Chondrocyte (in vitro differentiated cells): Measurements from ENCODE around the gene GALM. TPM values are rescaled to one million over a fixed set of nuclear protein-coding genes. Genes with fewer than 3 reads are reported as not detected.
"Not testable (repeated sequence)": the region's sequence is repeated elsewhere in the genome, so short reads cannot be mapped to it uniquely, and the experiment has no call there.

Experiments
- DNase-seq: peaks from one replicate; pipeline ENCODE4 v3.0.0; 2021; ENCODE audit warnings: mixed read lengths, low spot score
- H3K27ac Mint-ChIP-seq: one replicate; pipeline ENCODE4 v1.8.0; 2021; ENCODE audit warnings: mild to moderate bottlenecking, moderate library complexity, mixed read lengths; ENCODE audit not compliant: unreplicated experiment
- H3K27me3 Mint-ChIP-seq: 2 replicates; pipeline ENCODE4 v1.8.0; 2021; ENCODE audit warnings: low read depth, mixed read lengths
- H3K36me3 Mint-ChIP-seq: 2 replicates; pipeline ENCODE4 v1.8.0; 2021; ENCODE audit warnings: low read depth, mixed read lengths
- H3K4me1 Mint-ChIP-seq: 2 replicates; pipeline ENCODE4 v1.8.0; 2021; ENCODE audit warnings: low read depth, mild to moderate bottlenecking, mixed read lengths
- H3K4me3 Mint-ChIP-seq: one replicate; pipeline ENCODE4 v1.8.0; 2021; ENCODE audit warnings: mild to moderate bottlenecking, moderate library complexity, mixed read lengths; ENCODE audit not compliant: unreplicated experiment
- H3K9me3 Mint-ChIP-seq: 2 replicates; pipeline ENCODE4 v1.8.0; 2021; ENCODE audit warnings: low read depth, mixed read lengths
- CTCF ChIP-seq: fragments of 200-600 bp; sonication (generic); IDR thresholded peaks from 2 replicates; pipeline ENCODE4 v1.5.0; 2021; ENCODE audit warnings: antibody characterized with exemption, mild to moderate bottlenecking, moderate library complexity
- total RNA-seq: library from RNA; stranded (reverse); gene quantifications from 3 replicates; pipeline ENCODE4 v1.2.1, GENCODE V29; 2021

Gene GALM
- total RNA-seq, 1 donor from 2014 or later: 4.7 TPM

GRCh38 chr2:38733300-38733971 lies 67.5 kb downstream of the GALM start:
- Mint-ChIP-seq H3K4me3 (no peak overlapping the region), H3K36me3 (peaks cover 8% of the 10 kb centered on the region), H3K27ac (no peak overlapping the region), H3K4me1 (peaks cover 12% of the 10 kb centered on the region), H3K27me3 (no peaks in the 10 kb centered on the region), H3K9me3 (no peaks in the 10 kb centered on the region)
- DNase-seq: no peak
- no peak for TF ChIP-seq CTCF

GRCh38 chr2:38734299-38735058 lies 68.6 kb downstream of the GALM start:
- Mint-ChIP-seq H3K27me3 (no peaks in the 10 kb centered on the region), H3K27ac (no peak overlapping the region), H3K4me1 (peaks cover 12% of the 10 kb centered on the region), H3K9me3 (peaks cover 3% of the 10 kb centered on the region), H3K4me3 (no peak overlapping the region), H3K36me3 (peaks cover 11% of the 10 kb centered on the region)
- DNase-seq: no peak
- no peak for TF ChIP-seq CTCF

- H3K27ac Mint-ChIP-seq: no peak overlapping the region
- H3K36me3 Mint-ChIP-seq: peaks cover 11% of the 10 kb centered on the region
Measured at GRCh38 chr2:38735999-38736320, 70.0 kb downstream of the GALM start.

GRCh38 chr2:38737000-38737698 lies 71.2 kb downstream of the GALM start:
- peak overlapping the region; percentile 73 for H3K27ac Mint-ChIP-seq
- not testable (repeated sequence) for DNase-seq, H3K36me3 Mint-ChIP-seq, H3K4me3 Mint-ChIP-seq, H3K9me3 Mint-ChIP-seq, H3K27me3 Mint-ChIP-seq
- H3K4me1 Mint-ChIP-seq: peaks cover 16% of the 10 kb centered on the region

More at GRCh38 chr2:38735999-38736320, 70.0 kb downstream of the GALM start:
- H3K4me1 Mint-ChIP-seq: peaks cover 14% of the 10 kb centered on the region
- no peaks in the 10 kb centered on the region for H3K27me3 Mint-ChIP-seq
- H3K9me3 Mint-ChIP-seq: peaks cover 3% of the 10 kb centered on the region
- H3K4me3 Mint-ChIP-seq: no peak overlapping the region
- no peak for TF ChIP-seq CTCF
- DNase-seq: no peak

- Mint-ChIP-seq H3K27ac (peak overlapping the region; percentile 73), H3K9me3 (peaks cover 3% of the 10 kb centered on the region), H3K4me1 (peaks cover 16% of the 10 kb centered on the region), H3K4me3 (no peak overlapping the region), H3K36me3 (peaks cover 8% of the 10 kb centered on the region), H3K27me3 (no peaks in the 10 kb centered on the region)
- no peak for DNase-seq
- TF ChIP-seq CTCF: no peak
Measured at GRCh38 chr2:38737925-38738324, 72.0 kb downstream of the GALM start.
